ENCODE results near the gene MTRFR. TPM values are rescaled to one million over a fixed set of nuclear protein-coding genes. Genes with fewer than 3 reads are reported as not detected.

Gene MTRFR
- total and polyA plus RNA-seq, 4 donors = 5.7 to 15.2 (median 11.1) TPM

DNA sequence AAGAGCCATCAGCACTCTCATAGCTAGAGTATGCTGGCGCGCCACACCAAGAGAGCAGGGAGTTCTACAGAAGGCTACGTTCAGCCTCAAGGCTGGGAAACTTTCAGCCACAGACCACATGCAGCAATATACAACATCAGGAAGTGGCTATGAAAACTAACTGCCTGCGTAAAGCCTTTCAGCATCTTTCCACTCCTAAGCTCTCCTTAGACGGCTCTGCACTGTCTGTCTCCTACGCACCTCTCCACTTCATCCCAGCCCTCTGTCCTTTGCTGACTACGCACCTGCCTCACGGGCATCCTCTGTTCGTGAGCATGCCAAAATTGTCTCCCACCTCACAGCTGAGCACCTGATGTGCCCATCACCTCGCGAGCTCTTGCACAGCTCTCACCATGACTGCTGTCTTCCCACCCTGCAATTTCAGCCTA is 10.0 kb upstream of the MTRFR start:
- TF ChIP-seq JUND (IDR thresholded peaks at IDR 0.05) (no peak), YY1 (IDR thresholded peaks at IDR 0.05) (no peak), FOXA1 (IDR thresholded peaks at IDR 0.05) (no peak), EGR1 (IDR thresholded peaks at IDR 0.05; ENCODE audit: low read depth in 2 of 2) (no peak), RAD21 (IDR thresholded peaks at IDR 0.05) (no peak), HNF4G (IDR thresholded peaks at IDR 0.05) (no peak), RXRA (IDR thresholded peaks at IDR 0.05) (no peak), NR2F2 (IDR thresholded peaks at IDR 0.05) (no peak), FOXA2 (IDR thresholded peaks at IDR 0.05) (no peak)
- no peak overlapping the region for H3K9ac ChIP-seq (ENCODE audit: low read depth in 1 of 2, low read length in 2 of 2)
- no peak overlapping the region for H3K27ac ChIP-seq (ENCODE audit: low read depth in 1 of 2, low read length in 2 of 2)
- no peaks in the 10 kb centered on the region for H3K27me3 ChIP-seq (ENCODE audit: control insufficient read depth in 4 of 4, insufficient read depth in 4 of 4, low read length in 3 of 4)
- peaks cover 6 to 19% (median 12%) of the 10 kb centered on the region in 4 donors for H3K36me3 ChIP-seq (ENCODE audit: control insufficient read depth in 4 of 4, insufficient read depth in 3 of 4, low read depth in 1 of 4, low read length in 3 of 4)
- 91% methylated on average over 11 of the region's 11 CpGs for WGBS
- no peak for DNase-seq (ENCODE audit: low spot score)
- H3K4me3 ChIP-seq (ENCODE audit: low read depth in 1 of 3, low read length in 3 of 3) = no peak overlapping the region
- H3K9me3 ChIP-seq (ENCODE audit: control insufficient read depth in 4 of 4, low read length in 3 of 4) = no peaks in the 10 kb centered on the region
- H3K4me1 ChIP-seq (ENCODE audit: control insufficient read depth in 4 of 4, insufficient read depth in 4 of 4, low read length in 3 of 4) = peaks cover 0 to 2% (median 0%) of the 10 kb centered on the region in 4 donors

GRCh38 chr12:123225443-123225842 is 7.8 kb upstream of the MTRFR start:
- H3K36me3 ChIP-seq (ENCODE audit: control insufficient read depth in 4 of 4, insufficient read depth in 3 of 4, low read depth in 1 of 4, low read length in 3 of 4) = peaks cover 2 to 16% (median 11%) of the 10 kb centered on the region in 4 donors
- whole genome bisulfite sequencing = 91% methylated on average over 2 of the region's 2 CpGs

More at GRCh38 chr12:123225443-123225842, 7.8 kb upstream of the MTRFR start:
- Histone ChIP-seq H3K9ac (ENCODE audit: low read depth in 1 of 2, low read length in 2 of 2) (no peak overlapping the region), H3K4me1 (ENCODE audit: control insufficient read depth in 4 of 4, insufficient read depth in 4 of 4, low read length in 3 of 4) (peaks cover 2 to 13% (median 9%) of the 10 kb centered on the region in 4 donors), H3K9me3 (ENCODE audit: control insufficient read depth in 4 of 4, low read length in 3 of 4) (no peaks in the 10 kb centered on the region), H3K27me3 (ENCODE audit: control insufficient read depth in 4 of 4, insufficient read depth in 4 of 4, low read length in 3 of 4) (no peaks in the 10 kb centered on the region), H3K27ac (ENCODE audit: low read depth in 1 of 2, low read length in 2 of 2) (no peak overlapping the region), H3K4me3 (ENCODE audit: low read depth in 1 of 3, low read length in 3 of 3) (no peak overlapping the region)
- TF ChIP-seq, protein P1, sequence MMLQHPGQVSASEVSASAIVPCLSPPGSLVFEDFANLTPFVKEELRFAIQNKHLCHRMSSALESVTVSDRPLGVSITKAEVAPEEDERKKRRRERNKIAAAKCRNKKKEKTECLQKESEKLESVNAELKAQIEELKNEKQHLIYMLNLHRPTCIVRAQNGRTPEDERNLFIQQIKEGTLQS (IDR thresholded peaks at IDR 0.05) = no peak
- TF ChIP-seq REST (IDR thresholded peaks at IDR 0.05) = no peak
- TF ChIP-seq, protein P2, sequence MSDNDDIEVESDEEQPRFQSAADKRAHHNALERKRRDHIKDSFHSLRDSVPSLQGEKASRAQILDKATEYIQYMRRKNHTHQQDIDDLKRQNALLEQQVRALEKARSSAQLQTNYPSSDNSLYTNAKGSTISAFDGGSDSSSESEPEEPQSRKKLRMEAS (IDR thresholded peaks at IDR 0.05) = no peak
- DNase-seq (ENCODE audit: low spot score) = no peak
